HG02763 (cell line): ENCODE data around the gene UNC45A.
"Not testable (repeated sequence)": the region's sequence is repeated elsewhere in the genome, so short reads cannot be mapped to it uniquely, and the experiment has no call there.

Source experiments
- ATAC-seq: cut with Tn5 transposase; IDR thresholded peaks from one replicate; pipeline ENCODE4 v1.9.1; 2021; ENCODE audit warnings: mild to moderate bottlenecking, moderate library complexity; ENCODE audit not compliant: unreplicated experiment

Gene UNC45A

DNA sequence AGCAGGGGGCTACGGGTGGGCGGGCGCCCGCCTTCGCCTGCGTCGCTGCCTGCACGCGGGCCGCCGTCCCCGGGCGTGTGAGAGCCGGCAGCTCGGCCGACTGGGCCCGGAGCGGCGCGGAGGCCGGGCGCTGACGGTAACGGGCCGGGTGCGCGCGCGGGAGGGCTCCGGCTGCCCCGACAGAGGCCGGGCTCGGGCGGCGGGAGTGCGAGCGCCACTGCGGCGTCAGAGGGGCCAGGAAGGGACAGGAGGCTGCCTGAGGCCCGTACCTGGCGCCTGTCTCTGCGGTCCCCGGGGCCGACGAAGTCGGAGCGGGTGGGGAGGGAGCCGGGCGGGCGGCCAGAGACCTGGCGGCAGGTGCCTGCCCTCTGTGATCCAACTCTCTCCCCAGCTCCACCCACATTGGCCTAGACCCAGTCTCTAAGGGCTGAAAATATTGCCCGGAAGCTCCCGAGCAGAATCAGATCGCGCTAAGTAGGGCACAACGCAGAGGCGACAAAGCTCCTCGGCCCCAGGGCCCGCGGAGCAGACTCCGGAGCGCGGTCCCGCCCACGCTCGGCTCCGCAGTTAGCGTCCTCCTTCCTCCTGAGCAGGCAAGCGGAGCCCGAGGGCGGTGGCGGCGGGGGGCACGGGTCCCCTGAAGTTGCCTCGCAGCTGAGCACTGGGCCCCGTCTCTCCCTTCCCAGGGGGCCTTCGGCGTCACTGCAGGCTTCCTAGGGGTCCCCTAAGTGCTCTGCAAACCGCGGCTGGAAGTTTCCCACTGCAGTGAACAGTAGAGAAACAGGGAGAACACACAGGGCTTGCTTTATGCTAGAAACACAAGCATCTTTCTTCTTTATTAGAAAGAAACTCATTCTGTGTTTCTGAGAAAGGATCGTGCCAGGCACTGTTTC is 32.0 kb upstream of the UNC45A start, which contains the start of gene MAN2A2:
Gene MAN2A2 (plus strand): TSS at position 463 of the 893 bp plus-strand sequence. CDS start 906 bp downstream, outside the sequence.
- ATAC-seq = peak; percentile 41

DNA sequence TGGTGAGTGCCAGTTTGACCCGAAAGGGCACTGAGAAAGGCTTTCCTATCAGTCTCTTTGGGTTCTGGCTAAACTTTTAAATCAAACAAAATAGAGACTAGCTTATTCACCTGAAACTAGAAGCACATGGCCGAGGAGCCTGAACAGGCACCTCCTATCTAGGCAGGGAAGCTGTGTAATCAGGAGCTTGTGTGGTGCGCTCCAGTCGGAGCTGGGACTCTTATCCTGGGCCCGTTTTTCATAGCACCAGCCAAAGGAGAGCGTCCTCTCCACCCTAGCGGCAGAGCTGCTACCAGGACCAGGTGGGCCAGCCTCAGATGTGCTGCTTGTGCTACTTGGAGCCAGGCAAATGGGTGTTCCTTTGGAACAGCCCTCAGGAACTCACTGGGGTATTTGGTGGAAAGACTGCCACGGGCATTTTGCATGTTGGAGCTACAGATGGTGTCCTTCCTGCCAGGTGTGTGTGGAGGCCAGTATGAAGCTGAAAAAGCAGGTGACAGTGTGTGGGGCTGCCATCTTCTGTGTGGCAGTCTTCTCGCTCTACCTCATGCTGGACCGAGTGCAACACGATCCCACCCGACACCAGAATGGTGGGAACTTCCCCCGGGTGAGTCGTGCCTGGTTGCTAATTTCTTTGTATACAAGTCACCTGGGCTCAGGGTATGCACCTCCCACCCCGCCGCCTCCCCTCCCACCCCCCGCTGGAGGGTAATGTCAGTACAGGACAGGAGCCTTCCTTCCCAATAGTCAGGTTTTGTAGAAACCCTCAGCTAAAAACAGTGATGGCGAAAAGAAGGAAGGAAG is 31.1 kb upstream of the UNC45A start:
- no peak for ATAC-seq

DNA sequence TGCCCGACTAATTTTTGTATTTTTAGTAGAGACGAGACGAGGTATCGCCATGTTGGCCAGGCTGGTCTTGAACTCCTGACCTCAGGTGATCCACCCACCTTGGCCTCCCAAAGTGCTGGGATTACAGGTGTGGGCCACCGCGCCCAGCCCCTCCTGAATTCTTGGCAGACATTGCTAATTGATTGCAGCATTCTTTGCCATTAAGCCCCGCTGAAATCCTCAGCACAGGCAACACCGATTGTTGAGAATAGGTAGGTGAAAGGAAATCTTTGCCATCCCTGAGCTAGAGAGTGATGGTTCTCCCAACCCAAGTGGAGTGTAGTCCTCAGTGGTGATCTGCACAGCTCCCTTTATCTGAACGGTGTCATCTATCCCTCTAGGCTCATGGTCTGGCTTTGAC is 30.3 kb upstream of the UNC45A start:
- no peak for ATAC-seq

DNA sequence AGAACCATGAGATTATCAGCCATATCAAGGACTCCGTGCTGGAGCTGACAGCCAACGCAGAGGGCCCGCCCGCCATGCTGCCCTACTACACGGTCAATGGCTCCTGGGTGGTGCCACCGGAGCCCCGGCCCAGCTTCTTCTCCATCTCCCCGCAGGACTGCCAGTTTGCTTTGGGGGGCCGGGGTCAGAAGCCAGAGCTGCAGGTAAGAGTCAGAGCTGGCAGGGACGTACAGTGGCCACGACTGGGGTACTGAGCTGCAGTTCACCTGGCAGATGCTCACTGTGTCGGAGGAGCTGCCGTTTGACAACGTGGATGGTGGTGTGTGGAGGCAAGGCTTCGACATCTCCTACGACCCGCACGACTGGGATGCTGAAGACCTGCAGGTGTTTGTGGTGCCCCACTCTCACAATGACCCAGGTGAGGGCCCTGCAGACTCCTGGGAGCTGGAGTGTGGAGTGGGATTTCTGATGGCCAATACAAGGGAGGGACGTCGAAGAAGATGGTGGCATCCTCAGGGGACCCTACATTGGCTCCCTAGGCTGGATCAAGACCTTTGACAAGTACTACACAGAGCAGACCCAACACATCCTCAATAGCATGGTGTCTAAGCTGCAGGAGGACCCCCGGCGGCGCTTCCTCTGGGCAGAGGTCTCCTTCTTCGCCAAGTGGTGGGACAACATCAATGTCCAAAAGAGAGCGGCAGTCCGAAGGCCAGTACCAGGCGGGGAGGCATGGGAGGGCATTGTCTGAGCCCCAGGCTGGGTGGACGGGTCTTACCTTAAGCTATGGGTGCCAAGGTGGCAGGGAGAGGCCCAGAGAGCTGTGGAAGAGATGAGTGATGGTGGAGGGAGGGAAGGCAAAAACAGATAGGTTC is 29.5 kb upstream of the UNC45A start:
- ATAC-seq = no peak

DNA sequence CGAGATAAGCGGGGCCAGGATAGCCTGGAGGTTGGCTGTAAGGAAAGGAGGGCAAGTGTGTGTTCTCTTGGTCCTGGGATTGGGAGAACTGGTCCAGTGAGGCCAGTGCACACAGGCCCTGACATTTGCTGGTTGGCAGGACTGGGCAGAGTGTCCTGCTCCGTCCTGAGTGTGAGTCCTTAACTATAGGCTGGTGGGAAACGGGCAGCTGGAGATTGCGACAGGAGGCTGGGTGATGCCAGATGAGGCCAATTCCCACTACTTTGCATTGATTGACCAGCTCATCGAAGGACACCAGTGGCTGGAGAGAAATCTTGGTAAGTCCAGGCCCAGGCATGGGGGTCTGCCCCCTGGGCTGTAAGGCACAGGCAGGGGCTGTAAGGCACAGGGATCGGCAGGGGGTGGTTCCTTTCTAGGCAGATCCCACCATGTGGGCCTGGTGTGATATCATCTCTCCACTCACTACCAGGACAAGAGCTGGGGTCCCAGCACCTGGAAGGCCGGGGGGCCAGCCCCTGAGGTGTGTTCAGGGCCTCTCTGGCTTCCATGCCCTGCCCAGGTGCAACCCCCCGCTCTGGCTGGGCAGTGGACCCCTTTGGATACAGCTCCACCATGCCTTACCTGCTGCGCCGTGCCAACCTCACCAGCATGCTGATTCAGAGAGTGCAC is 28.8 kb upstream of the UNC45A start:
- no peak for ATAC-seq

DNA sequence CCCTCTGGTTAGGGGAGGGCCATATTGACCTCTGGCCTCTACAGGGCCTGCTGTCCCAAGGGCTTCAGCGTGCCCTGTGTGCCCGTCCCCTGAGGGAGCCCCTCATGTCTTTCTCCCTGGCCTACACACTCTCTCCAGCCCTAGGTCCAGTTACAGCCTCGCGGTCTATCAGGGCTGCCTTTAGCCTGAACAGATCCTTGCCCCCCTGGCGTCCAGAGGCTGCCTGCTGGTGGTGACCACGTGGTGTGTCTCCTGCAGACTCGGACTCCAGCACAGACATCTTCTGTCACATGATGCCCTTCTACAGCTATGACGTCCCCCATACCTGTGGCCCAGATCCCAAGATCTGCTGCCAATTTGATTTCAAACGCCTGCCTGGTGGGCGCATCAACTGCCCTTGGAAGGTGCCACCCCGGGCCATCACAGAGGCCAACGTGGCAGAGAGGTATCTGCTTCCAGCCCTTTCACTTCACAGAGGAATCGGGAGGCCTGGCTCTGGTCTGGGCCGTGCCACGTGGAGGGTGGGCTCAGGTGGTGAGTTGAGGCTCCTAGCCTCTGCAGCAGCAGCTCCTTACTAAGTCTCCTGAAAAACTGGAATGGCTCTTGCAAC is 27.9 kb upstream of the UNC45A start:
- no peak for ATAC-seq

DNA sequence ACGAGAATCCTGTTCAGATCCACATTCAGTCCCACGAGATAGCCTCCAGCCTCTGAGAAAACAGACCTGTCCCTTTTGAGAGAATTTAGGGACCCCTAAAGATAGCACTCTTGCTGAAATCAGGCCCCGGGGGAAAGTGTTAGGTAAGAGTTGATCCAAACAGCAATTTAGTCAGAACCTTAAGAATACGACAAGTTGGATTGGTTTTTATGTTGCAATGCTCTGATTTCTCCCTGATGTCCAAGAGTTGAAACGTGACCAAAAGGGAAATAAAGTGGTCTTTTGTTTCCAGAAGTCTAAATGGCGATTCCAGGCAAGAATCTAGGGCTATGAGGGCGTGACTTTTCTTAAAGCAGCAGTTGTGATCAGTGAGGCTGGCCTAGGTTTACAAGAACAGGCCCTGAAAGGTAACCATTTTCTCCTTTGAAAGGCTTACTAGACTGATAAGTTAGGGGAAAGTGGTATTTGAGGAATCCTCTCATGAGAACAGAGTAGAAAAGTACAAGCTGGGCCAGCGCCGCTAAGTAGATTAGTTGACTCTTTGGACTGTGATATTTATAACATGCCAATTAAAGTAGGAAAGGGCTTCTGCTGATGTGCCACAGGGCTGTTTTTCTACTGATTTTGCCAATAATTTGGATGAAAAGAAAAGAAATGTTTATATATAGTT is 27.1 kb upstream of the UNC45A start:
- ATAC-seq = no peak

DNA sequence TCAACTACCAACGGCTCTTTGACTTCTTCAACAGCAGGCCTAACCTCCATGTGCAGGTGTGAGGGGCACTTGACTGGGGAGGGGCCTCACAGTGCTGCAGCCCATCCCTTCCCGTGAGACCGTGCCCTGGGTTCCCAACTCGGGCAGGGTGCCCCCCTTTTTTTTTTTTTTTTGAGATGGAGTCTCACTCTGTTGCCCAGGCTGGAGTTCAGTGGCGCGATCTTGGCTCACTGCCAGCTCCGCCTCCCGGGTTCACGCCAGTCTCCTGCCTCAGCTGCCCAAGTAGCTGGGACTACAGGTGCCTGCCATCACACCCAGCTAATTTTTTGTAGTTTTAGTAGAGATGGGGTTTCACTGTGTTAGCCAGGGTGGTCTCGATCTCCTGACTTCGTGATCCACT is 25.6 kb upstream of the UNC45A start:
- ATAC-seq = not testable (repeated sequence)

DNA sequence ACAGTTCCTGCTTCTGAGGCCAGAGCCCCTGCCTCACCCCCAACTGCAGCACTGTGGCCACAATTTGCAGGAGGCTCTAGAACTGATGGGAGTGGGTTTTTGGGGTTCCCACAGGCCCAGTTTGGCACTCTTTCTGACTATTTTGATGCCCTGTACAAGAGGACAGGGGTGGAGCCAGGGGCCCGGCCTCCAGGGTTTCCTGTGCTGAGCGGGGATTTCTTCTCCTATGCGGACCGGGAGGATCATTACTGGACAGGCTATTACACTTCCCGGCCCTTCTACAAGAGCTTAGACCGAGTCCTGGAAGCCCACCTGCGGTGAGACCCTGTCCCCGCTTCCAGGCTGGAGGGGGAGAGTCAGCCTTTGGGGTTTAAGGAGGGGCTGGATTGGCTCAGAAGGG is 25.1 kb upstream of the UNC45A start:
- no peak for ATAC-seq

DNA sequence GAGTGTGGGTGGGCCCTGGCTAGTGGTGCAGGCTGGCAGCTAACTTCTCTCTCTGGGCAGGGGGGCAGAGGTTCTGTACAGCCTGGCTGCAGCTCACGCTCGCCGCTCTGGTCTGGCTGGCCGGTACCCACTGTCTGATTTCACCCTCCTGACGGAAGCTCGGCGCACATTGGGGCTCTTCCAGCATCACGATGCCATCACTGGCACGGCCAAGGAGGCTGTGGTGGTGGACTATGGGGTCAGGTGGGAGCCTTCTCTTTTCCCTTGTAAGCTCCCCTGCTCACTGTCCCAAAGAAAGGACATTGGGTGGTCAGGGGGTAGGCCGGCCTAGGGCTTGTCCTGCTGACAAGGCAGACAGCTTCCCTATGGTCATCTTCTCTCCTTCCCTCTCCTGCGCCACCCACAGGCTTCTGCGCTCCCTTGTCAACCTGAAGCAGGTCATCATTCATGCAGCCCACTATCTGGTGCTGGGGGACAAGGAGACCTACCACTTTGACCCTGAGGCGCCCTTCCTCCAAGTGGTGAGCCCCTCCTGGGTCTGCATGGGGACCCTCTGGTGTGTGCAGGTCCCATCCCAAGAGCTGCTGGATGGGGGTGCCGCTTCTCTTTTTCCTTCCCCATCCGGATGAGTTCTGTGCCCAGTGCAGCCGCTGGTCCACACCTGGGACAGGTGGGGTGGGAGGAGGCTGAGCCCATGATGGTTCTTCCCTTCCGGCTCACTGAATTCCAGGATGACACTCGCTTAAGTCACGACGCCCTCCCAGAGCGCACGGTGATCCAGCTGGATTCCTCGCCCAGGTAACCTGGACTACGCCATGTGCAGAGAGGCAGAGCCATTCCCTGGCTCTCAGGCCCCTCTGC is 24.4 kb upstream of the UNC45A start:
- no peak for ATAC-seq

DNA sequence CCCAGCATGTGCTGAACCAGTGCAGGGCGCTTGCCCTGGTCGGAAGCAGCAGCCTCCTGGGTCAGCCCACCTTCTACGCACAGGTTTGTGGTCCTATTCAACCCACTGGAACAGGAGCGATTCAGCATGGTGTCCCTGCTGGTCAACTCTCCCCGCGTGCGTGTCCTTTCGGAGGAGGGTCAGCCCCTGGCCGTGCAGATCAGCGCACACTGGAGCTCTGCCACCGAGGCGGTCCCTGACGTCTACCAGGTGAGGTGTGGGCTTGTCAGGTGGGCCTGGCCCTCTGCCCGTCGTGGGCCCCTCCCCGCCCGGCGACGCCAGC is 23.8 kb upstream of the UNC45A start:
- no peak for ATAC-seq

DNA sequence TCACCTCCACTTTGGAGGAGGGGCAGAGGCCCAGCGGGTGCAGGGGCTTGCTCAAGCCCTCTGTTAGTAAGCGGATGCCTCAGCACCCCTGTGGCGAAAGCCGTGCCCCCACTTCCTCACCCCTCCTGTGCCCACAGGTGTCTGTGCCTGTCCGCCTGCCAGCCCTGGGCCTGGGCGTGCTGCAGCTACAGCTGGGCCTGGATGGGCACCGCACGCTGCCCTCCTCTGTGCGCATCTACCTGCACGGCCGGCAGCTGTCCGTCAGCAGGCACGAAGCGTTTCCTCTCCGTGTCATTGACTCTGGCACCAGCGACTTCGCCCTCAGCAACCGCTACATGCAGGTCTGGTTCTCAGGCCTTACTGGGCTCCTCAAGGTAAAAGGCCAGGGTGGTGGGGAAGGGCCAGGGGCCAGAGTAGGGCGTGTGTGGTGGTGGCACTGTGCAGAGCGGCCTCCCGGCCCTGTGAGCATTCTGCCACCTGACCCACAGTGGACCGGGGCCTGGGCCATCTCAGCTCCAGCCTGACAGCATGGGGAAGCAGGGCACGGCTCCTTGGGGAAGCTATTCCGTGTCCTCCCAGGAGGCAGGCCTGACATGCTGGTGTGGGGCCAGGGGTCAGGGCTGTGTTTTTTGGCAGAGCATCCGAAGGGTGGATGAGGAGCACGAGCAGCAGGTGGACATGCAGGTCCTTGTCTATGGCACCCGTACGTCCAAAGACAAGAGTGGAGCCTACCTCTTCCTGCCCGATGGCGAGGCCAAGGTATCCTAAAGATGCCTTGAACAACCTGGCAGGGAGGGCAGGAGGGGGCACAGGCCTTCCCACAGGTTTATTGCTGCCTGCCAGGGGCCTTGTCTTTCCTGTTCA is 22.9 kb upstream of the UNC45A start:
- ATAC-seq = no peak

DNA sequence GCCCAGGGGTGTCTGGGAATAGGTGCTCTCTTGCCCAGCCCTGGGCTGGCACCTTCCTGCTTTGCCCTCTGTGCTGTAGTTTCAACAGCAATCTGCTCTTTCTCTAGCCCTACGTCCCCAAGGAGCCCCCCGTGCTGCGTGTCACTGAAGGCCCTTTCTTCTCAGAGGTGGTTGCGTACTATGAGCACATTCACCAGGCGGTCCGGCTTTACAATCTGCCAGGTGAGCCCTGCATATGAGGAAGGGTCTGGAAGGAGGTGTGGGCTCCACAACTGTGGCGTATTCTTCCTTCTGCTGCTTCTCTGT is 22.4 kb upstream of the UNC45A start:
- no peak for ATAC-seq

DNA sequence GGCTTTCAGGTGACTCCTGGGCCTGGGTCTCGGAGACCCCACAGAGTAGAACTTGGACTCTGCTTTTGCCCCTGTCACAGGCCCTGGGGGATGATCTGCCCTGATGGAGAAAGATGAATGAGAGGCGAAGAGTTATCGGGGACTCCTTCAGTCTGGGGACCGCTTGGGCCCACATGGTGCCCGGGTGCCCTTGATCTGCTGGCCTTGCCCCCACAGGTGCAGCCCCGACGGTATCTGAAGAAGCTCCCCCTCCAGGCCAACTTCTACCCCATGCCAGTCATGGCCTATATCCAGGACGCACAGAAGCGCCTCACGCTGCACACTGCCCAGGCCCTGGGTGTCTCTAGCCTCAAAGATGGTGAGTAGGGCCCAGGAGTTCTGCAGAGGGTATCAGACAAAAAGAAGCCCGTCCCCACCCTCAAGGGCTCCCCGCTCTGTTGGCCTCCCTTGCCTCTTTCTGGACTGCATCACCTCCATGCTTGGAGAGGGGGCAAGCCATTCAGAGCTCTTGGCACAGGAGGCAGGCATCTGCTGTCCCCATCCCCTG is 21.6 kb upstream of the UNC45A start:
- no peak for ATAC-seq

DNA sequence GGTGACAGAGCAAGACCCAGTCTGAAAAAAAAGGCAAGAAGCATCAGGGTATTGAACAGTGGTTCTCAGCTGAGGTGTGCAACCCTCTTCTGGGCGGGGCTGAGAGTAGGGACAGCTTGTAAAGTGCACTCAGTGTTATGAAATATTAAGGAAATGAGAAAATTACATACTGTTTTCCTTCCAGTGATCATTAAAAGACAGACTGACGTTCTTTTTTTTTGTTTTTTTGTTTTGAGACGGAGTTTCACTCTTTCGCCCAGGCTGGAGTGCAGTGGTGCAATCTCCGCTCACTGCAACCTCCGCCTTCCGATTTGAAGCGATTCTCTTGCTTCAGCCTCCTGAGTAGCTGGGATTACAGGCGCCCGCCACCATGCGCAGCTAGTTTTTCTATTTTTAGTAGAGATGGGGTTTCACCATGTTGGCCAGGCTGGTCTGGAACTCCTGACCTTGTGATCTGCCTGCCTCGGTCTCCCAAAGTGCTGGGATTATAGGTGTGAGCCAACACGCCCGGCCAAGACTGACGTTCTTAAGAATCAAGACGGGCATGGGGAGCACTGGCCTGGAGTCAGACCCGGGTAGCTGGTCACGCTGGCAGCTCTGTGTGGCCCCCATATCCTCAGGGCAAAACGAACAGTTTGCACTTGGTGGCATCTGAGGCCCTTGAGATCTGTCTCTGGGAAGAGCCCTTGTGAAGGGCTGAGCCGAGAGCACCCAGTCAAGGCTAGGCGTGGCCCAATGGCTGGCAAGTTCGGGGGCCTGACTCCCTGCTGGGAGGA is 20.6 kb upstream of the UNC45A start:
- no peak for ATAC-seq

DNA sequence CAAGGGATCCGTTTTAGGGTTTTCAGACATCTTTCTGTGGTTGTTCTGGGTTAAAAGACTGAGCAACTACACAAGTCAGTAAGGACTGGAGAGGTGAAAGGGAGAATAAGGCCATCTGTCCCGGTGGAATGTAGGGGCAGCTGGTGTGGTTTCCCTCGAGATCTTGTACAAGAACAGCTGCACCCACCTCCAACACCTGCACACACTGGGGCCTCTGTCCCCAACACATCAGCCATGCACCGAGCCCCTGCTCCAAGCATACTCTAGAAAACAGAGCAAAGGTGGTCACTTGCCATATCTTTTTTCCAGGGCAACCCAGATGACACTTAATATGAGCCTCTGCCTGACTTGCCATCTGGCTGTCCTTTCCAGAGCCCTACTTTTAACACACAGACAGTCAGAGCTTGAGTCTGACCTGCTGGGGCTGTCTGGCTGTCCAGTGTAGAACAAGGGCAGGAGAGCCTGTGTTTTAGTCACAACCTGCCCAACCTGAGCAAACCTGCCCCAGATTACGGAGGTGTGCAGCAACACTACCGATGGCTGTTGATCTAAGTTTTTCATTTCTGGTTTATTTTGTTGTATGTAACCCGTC is 19.8 kb upstream of the UNC45A start:
- ATAC-seq = no peak
